CD1c-positive myeloid dendritic cell (primary cell): Measurements from ENCODE around the gene AKNA.

Source experiments
- DNase-seq: peaks from one replicate; pipeline ENCODE4 v3.0.0-alpha.2; 2016; ENCODE audit errors: extremely low spot score

The AKNA gene, protein sequence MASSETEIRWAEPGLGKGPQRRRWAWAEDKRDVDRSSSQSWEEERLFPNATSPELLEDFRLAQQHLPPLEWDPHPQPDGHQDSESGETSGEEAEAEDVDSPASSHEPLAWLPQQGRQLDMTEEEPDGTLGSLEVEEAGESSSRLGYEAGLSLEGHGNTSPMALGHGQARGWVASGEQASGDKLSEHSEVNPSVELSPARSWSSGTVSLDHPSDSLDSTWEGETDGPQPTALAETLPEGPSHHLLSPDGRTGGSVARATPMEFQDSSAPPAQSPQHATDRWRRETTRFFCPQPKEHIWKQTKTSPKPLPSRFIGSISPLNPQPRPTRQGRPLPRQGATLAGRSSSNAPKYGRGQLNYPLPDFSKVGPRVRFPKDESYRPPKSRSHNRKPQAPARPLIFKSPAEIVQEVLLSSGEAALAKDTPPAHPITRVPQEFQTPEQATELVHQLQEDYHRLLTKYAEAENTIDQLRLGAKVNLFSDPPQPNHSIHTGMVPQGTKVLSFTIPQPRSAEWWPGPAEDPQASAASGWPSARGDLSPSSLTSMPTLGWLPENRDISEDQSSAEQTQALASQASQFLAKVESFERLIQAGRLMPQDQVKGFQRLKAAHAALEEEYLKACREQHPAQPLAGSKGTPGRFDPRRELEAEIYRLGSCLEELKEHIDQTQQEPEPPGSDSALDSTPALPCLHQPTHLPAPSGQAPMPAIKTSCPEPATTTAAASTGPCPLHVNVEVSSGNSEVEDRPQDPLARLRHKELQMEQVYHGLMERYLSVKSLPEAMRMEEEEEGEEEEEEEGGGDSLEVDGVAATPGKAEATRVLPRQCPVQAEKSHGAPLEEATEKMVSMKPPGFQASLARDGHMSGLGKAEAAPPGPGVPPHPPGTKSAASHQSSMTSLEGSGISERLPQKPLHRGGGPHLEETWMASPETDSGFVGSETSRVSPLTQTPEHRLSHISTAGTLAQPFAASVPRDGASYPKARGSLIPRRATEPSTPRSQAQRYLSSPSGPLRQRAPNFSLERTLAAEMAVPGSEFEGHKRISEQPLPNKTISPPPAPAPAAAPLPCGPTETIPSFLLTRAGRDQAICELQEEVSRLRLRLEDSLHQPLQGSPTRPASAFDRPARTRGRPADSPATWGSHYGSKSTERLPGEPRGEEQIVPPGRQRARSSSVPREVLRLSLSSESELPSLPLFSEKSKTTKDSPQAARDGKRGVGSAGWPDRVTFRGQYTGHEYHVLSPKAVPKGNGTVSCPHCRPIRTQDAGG (N-terminal part only)

DNA sequence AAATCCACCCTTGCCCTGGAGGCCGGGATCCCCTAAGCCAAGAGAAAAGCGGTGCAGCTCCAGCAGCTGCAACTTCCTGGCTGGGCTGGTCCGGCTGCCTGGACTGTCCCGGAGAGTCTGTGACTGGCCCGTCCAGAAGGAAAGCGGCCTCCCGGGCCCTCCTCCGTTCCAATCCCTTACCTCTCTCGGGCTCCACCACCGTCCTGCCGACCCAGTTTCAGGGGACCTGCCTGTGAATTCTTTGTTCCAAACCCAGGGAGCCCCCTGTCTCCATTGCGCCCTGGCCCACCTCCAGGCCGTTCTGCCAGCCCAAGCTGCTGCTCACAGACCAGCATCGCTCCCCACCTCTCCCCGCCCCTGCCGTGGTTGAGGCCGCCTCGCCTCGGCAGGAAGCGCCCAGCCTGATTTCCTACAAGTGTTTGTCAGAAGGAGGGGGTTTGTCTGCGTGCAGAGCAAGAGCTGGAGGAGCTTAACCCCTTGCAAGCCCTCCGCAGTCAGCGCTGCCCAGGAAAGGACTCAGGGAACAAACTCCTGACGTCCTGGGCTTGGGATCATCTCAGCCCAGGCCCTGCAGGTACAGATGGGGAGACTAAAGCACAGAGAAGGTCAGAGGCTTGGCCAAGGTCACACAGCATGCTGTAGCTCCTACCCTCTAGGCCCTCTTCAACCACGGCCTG lies at the start of gene AKNA:
TSS of gene AKNA (minus strand) at position 303 of the 677 bp plus-strand sequence. CDS start 6,649 bp downstream, outside the sequence.
- DNase-seq, result peak; percentile 75

DNA sequence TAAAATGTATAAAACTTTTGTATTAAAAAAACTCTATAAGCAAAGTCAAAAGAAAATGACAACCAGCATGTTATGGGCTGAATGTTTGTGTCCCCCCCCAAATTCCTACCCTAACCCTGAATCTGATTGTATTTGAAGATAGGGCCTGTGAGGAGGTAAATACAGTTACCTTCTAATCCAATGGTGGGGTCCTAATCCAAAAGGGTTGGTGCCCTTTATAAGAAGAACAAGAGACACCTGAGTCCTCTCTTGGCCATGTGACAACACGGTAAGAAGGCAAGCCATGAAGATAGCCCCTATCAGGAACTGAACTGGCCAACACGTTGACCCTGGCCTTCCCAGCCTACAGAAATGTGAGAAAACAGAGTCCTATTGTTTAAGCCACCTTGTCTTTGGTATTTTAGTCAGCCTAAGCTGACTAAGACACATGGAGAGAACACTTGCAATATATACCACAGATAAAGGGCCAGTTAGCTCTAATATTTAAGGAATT lies 49.7 kb upstream of the AKNA start:
- DNase-seq, result no peak

DNA sequence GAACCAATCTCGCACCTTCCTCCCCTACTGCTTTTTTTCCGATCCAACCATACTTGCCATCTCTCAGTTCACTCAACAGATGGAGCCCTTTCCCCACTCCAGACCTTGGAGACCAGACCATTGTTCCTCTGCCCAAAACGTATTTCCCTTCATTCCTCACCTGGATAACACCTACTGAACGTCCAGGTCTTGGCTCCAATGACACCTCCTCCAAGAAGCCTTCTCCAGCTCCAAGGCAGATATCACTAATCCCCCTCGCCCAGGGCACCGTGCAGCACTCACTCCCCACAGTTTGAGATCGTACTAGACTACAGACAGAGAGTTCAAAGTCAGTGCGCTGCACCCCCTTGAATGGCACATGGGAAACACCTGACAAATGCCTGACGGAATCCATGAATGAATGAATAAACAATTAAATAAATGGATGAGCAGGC lies 47.1 kb upstream of the AKNA start:
- DNase-seq, result peak; percentile 14

DNA sequence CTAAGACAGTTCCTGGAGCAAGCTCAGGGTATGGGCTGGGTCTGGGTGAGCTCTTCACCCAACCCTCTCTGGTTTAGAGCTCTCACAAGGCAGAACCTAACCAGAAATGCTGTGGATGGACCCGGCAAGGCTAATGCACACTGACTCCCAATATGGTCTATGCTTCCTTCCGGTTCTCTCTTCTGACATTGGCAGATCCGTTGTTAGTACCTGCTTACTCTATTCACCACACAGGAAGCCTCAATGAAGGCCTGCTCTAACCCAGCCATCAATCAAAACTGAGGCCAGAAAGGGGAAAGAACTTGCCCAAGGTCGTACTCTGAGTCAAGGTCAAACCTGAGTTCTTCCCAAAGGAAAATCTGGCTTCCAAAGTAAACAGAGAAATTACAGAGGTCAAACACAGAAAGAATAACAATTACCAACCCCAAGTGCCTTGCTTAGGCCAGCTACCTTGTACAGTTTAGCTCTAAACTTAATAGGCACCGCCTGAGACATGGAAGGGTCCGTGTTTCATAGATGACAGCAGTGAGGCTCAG lies 46.0 kb upstream of the AKNA start:
- DNase-seq, result no peak

DNA sequence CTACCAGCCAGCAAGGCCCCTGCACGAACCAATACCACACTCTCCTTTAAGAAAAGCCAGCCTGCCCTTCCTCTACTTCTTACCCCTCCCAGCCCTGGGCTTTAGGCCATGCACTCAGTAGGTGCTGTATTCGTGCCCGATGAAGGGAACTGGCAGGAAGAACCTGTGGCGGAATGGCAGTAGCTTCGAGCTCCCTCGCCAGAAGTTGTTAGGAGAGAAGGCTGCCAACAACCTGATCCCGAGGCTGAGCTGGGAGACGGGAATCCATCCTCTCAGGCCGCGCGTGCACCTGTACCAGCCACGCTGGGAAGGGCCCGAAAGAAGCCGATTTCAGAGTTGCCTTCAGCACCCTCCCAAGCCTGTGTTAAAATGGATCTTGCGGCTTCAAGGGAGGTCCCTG lies 45.3 kb upstream of the AKNA start:
- DNase-seq, result no peak

DNA sequence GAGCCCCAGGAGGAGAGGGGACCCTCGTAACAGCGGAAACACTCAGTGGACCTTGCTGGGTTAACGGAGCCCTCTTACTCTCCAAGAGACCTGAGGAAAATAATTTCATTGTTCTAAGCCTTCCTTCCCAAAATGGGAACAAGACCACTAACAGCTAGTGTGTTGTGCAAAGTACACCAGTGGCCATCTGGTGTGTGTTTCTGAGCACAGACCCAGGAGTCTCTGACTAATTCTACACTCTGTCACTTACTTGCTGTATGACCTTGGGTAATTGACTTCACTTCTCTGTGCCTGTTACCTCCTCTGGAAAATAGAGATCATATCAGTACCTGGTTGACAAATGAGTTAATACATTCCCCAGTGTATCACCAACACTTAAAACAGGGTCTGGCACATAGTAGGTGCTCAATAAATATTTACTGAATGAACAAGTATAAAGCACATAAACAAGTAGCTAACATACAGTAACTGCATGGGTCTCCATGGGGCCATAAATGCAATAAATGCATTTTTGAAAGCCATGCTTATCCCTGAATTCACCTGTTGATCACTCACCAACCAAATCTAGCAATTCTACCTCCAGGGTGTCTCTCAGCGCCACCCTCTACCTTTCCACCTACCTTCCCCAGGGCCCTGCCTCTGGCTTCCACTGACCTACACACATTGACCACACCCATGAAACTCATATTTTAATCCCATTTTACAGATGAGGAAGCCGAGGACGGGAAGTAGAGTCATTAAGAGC lies 44.7 kb upstream of the AKNA start:
- DNase-seq, result no peak

DNA sequence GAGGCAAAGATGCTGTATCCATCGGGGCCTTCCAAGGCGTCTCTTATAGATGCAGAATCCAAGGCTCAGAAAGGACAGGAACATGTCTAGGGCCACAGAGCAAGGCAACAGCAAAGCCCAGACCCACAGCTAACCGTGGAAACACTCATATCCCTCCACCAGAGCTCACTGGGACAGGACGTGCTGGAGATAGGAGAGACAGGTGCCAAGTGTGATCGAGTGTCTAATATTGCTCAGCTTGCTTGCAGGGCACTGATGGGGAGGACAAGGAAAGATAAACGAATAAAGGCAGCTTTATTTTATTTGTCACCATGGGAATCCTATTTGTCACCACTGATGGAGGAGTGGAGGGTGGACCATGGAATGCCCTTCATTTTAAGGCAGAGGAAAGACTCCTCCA lies 44.0 kb upstream of the AKNA start:
- DNase-seq, result no peak

DNA sequence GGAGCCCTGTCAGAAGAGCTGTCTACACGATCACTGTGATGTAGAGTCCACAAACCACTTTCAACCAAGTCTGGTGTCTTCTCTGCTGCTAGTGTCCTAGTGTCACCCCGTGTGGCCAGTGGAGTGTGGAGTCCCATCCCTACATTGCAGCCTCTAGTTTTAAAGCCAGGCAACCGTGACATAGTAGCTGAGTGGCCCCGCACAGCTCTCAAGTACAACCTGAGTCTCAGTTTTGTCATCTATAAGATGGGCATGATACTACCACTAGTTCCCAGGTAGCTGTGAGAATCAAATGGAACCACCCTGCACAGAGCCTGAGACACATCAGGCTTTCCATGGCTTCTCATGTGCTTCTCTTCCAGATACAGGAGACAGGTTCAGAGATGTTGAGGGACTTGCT lies 43.2 kb upstream of the AKNA start:
- DNase-seq, result no peak

DNA sequence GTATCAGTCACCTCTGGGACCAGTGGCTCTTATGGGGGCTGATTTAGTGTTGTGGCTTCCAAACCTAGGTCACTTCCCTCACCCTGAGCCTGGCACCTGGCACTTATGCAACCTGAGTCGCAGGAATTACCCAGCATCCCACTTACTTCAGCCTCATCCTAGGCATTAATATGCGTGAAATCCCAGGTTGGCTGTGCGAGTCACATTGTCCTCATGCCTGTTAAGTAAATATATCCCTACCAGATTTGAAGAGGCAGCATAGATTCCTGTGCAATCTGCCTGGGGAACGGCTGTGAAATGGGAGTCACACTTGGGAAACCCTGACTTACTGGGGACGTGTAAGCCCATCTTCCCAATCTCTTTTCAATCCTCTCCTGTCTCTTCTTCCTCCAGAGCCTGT lies 42.7 kb upstream of the AKNA start:
- no peak for DNase-seq

DNA sequence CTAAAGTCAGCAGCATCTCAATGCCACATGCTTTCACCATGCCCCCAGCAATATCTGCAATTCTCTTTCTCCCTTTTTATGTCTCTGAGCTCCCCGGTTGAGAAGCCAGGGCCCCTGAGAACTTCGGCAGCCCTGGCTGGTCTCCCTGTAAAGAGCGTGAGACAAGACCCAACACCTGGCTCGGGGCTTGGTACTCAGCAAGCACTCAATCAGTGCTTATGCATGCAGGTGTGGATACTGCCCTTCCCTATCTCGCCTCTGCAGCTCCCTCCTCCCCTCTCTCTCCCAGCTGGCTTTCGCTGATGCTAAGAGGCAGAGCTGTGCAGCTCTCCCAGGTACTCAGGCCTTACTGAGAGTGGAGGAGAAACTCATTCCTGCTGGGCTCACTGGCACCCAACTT lies 41.7 kb upstream of the AKNA start:
- no peak for DNase-seq

DNA sequence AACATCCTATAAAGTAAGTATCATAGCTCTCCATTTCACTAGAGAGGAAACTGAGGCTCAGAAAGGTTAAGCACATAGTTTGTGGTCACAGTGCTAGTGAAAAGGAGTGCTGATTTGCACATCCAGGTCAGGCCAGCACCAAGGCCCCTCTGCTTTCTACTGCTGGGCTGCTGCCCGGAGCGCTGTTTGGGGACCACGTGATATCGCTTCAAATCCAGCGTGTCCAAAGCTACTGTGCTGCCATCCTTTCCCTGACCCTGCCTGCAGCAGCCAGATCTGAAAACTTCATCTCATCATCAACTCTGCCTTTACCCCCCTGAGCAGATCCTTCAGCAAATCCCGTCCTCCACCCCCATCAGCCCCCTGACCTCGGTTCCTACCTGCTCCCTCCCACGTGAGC lies 40.7 kb upstream of the AKNA start:
- DNase-seq, result no peak

DNA sequence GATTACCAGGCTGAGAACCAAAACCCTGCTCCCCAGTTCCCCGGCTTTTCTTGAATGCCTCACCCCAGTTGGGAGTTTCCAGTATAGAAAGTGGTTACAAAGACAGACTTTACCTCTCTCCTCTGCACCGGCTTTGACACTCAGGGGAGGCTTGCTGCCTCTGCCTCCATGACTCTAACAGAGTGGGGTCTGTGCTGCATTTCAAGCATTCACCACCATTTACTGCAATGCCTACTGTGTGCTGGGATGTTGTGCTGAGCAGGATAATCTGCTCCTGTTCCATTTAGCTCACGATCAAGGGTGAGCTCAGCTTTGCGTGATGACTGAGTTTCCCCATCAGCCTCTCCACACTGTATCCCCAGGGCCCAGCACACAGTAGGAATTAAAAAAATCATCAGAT lies 39.9 kb upstream of the AKNA start:
- no peak for DNase-seq

DNA sequence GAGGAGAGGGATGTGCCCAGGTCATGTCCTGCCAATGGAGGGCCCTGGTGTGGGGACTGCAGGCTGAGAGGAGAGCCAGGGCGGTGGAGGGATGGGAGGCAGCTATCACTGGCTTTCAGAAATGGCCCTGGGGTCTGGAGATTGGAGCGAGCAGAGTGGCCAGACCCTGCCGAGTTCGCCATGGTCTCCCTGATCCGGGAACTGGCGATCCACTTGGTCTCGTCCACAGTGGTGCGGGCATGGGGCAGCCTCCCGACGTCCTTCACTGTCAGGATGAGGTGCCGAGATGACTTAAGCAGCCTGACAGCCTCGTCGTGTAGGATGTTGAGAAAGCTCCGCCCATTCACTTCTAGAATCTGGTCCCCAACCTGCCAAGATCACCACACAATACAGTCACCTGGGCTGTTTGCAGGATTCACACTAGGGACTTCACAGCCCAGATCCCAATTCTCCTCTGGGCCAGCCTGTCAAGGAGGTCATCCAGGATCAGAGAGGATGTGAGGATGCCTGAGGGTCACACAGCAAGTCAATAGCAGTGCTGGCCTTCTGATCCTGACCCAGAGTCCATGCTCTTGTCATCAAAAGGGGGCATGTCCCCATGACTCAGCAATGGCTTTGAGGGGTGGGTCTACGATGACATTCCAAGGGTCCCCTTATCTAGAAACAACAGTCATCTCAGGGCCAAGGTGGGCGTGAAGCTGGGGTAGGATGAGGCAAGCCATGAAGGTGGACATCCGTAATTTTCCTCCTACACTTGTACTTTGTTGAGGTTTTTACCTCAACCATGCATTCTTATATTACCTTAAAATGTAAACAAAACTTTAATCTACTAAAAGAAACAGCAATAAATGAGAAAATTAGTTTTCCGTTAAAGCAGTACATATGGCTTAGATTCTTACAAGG lies 38.5 kb upstream of the AKNA start:
- no peak for DNase-seq

DNA sequence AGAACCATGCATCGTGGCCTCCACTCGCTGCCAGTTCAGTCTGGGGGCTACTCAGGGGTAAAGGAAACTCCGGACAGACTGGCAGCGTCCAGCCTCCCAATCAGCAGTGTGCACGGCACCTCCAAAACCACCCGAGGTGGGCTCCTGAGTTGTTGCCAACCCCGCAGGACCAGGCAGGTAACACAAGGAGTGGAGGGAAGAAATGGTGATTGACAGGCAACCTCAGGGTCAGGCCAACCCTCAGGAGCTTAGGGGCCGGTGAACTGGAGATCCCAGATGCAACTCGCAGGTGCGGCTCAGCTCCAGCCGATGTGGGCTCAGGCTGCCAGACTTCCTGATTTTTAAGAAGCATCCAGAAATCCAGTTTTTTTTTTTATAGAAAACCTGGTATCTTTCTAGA lies 37.3 kb upstream of the AKNA start:
- no peak for DNase-seq

DNA sequence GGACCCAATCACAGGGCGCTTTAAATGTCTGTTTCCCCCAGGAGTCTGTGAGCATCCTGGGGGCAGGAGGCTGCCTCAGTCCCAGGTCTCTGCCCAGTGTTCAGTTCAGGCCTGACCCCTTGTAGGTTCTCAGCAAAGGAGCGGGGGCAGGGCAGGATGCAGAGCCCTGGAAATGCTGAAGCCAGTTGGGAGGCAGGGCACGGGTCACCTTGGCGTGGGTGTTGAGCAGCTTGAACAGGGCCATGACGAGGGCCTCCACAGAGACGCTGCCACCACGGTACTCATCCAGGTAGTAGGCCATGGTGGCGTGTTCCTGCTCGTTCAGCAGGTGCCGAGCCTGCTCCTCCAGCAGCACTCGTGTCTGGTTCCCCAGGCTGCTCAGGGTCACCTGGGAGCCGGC lies 36.3 kb upstream of the AKNA start:
- DNase-seq, result no peak

DNA sequence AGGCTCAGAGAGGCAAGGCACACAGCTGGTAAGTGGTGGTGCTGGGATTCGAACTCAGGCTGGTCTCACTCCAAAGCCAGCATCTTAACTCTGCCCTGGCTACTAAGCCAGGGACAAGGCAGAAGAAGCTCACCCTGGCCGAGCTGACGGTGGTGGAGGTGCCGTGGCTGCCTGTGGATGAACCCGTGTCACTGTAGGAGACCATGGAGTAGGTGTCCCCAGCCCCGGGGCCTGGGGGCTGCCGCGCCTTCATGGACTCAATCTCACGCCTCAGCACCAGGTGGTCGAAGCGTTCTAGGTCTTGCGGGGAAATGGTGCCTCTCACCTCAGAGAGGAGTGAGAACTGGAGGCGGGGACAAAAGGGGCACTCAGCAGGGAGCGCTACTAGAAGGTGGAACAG lies 35.4 kb upstream of the AKNA start:
- no peak for DNase-seq

DNA sequence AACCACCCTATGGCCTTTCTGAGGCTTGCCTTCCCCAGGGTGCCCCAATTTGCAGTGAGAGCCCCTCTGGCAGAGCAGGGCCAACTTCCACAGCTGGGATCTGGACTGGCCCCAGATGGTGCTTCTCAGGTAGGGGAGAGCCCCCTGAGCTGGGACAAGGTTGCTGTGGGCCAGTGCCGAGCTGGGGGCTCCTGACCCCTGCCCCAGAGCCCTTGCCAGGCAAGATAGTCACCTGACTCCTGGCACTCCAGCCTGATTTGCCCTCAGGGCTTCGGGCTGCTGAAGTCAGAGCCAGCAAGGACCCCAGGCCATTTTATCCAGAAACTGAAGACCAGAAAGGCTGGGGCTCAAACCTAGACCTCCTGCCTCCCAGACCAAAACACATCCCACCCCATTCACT lies 33.4 kb upstream of the AKNA start:
- no peak for DNase-seq

DNA sequence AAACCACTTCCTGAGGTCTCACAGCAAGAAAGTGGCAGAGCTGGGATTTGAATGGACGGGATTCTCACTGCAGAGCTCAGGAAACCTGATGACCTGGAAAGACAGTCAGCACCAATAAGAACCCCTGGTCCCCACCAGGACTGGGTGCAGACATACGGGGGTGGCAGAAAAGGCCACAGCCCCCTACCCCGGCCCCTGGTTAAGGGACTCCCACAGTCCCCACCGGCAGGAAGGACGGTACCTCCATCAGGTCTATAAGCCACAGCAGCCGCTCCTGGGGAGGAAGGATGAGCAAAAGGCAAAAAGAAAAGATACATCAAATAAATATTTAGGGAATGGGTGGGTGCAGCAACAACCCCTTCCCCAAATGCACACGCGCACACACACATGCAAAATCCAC lies 32.0 kb upstream of the AKNA start:
- no peak for DNase-seq

DNA sequence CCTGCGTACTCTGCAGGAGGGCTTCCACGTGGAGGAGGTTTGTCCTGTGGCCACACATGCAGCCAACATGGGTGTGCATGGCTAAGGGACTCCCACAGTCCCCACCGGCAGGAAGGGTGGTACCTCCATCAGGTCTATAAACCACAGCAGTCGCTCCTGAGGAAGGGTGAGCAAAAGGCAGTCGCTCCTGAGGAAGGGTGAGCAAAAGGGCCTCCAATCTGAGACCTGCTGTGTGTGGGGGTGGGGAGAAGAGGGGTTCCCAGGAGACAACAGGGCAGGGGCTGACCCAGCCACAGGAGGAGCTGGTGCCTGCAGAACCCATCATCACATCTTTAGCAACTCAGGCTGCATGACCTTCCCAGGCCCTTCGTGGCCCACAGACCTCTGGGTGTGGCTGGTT lies 30.3 kb upstream of the AKNA start:
- DNase-seq, result no peak
